ENCODE data around the gene HHAT. TPM values are rescaled to one million over a fixed set of nuclear protein-coding genes. Genes with fewer than 3 reads are reported as not detected.

The HHAT gene
- total and polyA plus RNA-seq, 9 of the 15 experiments (the other 6 are each of a cell fraction or from before 2014, with no cell fraction given), result 0.07 to 0.16 (median 0.13) TPM; not detected in 1

DNA sequence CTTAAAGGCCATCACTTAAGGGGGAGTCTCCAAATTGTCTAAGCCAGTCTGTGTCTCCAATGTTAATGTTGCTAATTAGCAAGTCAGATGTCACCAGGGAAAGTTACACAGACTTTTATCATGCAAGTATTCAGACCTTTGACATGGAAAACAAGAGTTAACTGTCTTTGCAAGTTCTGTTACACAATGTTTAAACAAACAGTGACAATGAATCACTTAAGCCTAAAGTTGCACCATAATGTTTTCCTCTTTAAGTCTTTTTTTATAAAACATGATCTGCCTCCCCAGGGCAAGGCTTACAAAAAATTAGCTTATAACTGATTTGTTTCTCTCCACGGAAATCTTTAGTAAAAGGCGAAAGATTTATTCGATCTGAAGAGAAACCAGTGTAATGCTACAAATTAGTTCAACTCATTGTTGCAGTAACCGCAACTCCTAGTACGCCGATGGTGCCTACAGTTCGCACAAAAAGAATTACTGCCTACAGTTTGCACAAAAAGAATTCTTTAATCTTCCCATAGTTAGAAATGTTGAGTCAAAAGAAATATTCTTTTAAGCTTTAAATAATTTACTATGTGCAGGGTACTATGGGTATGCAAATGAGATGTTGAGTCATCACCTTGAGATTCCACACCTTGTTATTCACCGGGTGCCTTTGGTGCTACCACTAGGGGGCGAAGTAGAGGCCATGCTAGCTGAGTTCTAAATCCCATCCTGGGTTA, 45.3 kb downstream of the HHAT start (continued):
- TF ChIP-seq, protein P1, sequence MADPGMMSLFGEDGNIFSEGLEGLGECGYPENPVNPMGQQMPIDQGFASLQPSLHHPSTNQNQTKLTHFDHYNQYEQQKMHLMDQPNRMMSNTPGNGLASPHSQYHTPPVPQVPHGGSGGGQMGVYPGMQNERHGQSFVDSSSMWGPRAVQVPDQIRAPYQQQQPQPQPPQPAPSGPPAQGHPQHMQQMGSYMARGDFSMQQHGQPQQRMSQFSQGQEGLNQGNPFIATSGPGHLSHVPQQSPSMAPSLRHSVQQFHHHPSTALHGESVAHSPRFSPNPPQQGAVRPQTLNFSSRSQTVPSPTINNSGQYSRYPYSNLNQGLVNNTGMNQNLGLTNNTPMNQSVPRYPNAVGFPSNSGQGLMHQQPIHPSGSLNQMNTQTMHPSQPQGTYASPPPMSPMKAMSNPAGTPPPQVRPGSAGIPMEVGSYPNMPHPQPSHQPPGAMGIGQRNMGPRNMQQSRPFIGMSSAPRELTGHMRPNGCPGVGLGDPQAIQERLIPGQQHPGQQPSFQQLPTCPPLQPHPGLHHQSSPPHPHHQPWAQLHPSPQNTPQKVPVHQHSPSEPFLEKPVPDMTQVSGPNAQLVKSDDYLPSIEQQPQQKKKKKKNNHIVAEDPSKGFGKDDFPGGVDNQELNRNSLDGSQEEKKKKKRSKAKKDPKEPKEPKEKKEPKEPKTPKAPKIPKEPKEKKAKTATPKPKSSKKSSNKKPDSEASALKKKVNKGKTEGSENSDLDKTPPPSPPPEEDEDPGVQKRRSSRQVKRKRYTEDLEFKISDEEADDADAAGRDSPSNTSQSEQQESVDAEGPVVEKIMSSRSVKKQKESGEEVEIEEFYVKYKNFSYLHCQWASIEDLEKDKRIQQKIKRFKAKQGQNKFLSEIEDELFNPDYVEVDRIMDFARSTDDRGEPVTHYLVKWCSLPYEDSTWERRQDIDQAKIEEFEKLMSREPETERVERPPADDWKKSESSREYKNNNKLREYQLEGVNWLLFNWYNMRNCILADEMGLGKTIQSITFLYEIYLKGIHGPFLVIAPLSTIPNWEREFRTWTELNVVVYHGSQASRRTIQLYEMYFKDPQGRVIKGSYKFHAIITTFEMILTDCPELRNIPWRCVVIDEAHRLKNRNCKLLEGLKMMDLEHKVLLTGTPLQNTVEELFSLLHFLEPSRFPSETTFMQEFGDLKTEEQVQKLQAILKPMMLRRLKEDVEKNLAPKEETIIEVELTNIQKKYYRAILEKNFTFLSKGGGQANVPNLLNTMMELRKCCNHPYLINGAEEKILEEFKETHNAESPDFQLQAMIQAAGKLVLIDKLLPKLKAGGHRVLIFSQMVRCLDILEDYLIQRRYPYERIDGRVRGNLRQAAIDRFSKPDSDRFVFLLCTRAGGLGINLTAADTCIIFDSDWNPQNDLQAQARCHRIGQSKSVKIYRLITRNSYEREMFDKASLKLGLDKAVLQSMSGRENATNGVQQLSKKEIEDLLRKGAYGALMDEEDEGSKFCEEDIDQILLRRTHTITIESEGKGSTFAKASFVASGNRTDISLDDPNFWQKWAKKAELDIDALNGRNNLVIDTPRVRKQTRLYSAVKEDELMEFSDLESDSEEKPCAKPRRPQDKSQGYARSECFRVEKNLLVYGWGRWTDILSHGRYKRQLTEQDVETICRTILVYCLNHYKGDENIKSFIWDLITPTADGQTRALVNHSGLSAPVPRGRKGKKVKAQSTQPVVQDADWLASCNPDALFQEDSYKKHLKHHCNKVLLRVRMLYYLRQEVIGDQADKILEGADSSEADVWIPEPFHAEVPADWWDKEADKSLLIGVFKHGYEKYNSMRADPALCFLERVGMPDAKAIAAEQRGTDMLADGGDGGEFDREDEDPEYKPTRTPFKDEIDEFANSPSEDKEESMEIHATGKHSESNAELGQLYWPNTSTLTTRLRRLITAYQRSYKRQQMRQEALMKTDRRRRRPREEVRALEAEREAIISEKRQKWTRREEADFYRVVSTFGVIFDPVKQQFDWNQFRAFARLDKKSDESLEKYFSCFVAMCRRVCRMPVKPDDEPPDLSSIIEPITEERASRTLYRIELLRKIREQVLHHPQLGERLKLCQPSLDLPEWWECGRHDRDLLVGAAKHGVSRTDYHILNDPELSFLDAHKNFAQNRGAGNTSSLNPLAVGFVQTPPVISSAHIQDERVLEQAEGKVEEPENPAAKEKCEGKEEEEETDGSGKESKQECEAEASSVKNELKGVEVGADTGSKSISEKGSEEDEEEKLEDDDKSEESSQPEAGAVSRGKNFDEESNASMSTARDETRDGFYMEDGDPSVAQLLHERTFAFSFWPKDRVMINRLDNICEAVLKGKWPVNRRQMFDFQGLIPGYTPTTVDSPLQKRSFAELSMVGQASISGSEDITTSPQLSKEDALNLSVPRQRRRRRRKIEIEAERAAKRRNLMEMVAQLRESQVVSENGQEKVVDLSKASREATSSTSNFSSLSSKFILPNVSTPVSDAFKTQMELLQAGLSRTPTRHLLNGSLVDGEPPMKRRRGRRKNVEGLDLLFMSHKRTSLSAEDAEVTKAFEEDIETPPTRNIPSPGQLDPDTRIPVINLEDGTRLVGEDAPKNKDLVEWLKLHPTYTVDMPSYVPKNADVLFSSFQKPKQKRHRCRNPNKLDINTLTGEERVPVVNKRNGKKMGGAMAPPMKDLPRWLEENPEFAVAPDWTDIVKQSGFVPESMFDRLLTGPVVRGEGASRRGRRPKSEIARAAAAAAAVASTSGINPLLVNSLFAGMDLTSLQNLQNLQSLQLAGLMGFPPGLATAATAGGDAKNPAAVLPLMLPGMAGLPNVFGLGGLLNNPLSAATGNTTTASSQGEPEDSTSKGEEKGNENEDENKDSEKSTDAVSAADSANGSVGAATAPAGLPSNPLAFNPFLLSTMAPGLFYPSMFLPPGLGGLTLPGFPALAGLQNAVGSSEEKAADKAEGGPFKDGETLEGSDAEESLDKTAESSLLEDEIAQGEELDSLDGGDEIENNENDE (IDR thresholded peaks at IDR 0.05; ENCODE audit: low read depth, low read length), result no peak
- no peak for TF ChIP-seq NR3C1 (CRISPR knock-in tag; IDR thresholded peaks at IDR 0.05)
- no peak for TF ChIP-seq ETV5 (CRISPR knock-in tag; IDR thresholded peaks at IDR 0.05; ENCODE audit: low read depth)
- TF ChIP-seq FOXA1 (IDR thresholded peaks at IDR 0.05; ENCODE audit: borderline replicate concordance), result no peak
- peak; percentile 98 for TF ChIP-seq SUPT5H (IDR thresholded peaks at IDR 0.05)
- TF ChIP-seq NBN (IDR thresholded peaks at IDR 0.05; ENCODE audit: low read depth), result no peak
- TF ChIP-seq, protein P2, sequence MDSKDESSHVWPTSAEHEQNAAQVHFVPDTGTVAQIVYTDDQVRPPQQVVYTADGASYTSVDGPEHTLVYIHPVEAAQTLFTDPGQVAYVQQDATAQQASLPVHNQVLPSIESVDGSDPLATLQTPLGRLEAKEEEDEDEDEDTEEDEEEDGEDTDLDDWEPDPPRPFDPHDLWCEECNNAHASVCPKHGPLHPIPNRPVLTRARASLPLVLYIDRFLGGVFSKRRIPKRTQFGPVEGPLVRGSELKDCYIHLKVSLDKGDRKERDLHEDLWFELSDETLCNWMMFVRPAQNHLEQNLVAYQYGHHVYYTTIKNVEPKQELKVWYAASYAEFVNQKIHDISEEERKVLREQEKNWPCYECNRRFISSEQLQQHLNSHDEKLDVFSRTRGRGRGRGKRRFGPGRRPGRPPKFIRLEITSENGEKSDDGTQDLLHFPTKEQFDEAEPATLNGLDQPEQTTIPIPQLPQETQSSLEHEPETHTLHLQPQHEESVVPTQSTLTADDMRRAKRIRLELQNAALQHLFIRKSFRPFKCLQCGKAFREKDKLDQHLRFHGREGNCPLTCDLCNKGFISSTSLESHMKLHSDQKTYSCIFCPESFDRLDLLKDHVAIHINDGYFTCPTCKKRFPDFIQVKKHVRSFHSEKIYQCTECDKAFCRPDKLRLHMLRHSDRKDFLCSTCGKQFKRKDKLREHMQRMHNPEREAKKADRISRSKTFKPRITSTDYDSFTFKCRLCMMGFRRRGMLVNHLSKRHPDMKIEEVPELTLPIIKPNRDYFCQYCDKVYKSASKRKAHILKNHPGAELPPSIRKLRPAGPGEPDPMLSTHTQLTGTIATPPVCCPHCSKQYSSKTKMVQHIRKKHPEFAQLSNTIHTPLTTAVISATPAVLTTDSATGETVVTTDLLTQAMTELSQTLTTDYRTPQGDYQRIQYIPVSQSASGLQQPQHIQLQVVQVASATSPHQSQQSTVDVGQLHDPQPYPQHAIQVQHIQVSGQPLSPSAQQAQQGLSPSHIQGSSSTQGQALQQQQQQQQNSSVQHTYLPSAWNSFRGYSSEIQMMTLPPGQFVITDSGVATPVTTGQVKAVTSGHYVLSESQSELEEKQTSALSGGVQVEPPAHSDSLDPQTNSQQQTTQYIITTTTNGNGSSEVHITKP (IDR thresholded peaks at IDR 0.05; ENCODE audit: partially characterized antibody), result no peak
- TF ChIP-seq HNRNPH1 (optimal IDR thresholded peaks at IDR 0.05; ENCODE audit: low read depth, low read length), result no peak
- no peak for TF ChIP-seq JUNB (CRISPR knock-in tag; conservative IDR thresholded peaks at IDR 0.05)
- TF ChIP-seq ZNF57 (CRISPR knock-in tag; IDR thresholded peaks at IDR 0.05), result no peak
- TF ChIP-seq POLR2AphosphoS5 (IDR thresholded peaks at IDR 0.05; ENCODE audit: control insufficient read depth, insufficient read depth, low read depth, low read length), result peak; percentile 99
- TF ChIP-seq MEF2A (IDR thresholded peaks at IDR 0.05; ENCODE audit: control insufficient read depth, low read depth, low read length), result peak; percentile 81
- no peak for TF ChIP-seq MCM5 (IDR thresholded peaks at IDR 0.05; ENCODE audit: low read depth)
- no peak for TF ChIP-seq CTBP1 (IDR thresholded peaks at IDR 0.05; ENCODE audit: borderline replicate concordance)
